A549 (cell line): ENCODE data around the gene DGKH.

ENCODE experiments used
- CTCF ChIP-seq: fragments of >200 bp; sonication (Bioruptor Twin); formaldehyde crosslinking; IDR thresholded peaks from 3 replicates; pipeline ENCODE4 v1.5.1; 2016
- EHF ChIP-seq: fragments of 250-450 bp; sonication (Bioruptor Pico); IDR thresholded peaks from 2 replicates; pipeline ENCODE4 v1.5.0; 2020; ENCODE audit warnings: mild to moderate bottlenecking
- EP300 ChIP-seq, 2 experiments: fragments of >200 bp; sonication (Bioruptor Twin); formaldehyde crosslinking; IDR thresholded peaks; 2 replicates in 1 of 2; 3 replicates in 1 of 2; pipeline ENCODE4 v1.6.1; 2016 to 2017
- HEYL ChIP-seq: fragments of 250-450 bp; sonication (Bioruptor Pico); IDR thresholded peaks from 2 replicates; pipeline ENCODE4 v1.8.0; 2021; ENCODE audit warnings: mild to moderate bottlenecking, moderate library complexity
- NFE2L2 ChIP-seq: fragments of 150-350 bp; conservative IDR thresholded peaks from 2 replicates; pipeline ENCODE4 v1.6.1; 2014; ENCODE audit warnings: low read length
- SREBF2 ChIP-seq: fragments of 450-650 bp; IDR thresholded peaks from 2 replicates; pipeline ENCODE4 v1.6.1; 2014; ENCODE audit warnings: mild to moderate bottlenecking, moderate library complexity

- no peak for TF ChIP-seq CTCF
- TF ChIP-seq EHF (CRISPR knock-in tag): no peak
- no peak for TF ChIP-seq EP300 (IDR thresholded peaks at IDR 0.05)
- no peak for TF ChIP-seq NFE2L2
- no peak for TF ChIP-seq SREBF2
- no peak for TF ChIP-seq HEYL (CRISPR knock-in tag)
Observed at GRCh38 chr13:42137856-42138537, 89.5 kb downstream of the DGKH start.
